ENCODE results near the gene PSMD12.
A peak's percentile ranks its signal among the peaks of the same experiment; 100 is the strongest.

- TF ChIP-seq CTCF (IDR thresholded peaks at IDR 0.05) = no peak
- peak; percentile 30 for TF ChIP-seq POLR2AphosphoS5 (IDR thresholded peaks at IDR 0.05)
- no peak for TF ChIP-seq POLR2A (IDR thresholded peaks at IDR 0.05)
Measured at GRCh38 chr17:67390646-67391361, 24.4 kb upstream of the PSMD12 start.
